Measurements from ENCODE around the gene PPP1R37. TPM values are rescaled to one million over a fixed set of nuclear protein-coding genes. Genes with fewer than 3 reads are reported as not detected.

PPP1R37 gene
- total and polyA plus RNA-seq, 2 donors (not counting 3 experiments of a cell fraction or from before 2014, with no cell fraction given): 16.2 to 27.1 TPM

DNA sequence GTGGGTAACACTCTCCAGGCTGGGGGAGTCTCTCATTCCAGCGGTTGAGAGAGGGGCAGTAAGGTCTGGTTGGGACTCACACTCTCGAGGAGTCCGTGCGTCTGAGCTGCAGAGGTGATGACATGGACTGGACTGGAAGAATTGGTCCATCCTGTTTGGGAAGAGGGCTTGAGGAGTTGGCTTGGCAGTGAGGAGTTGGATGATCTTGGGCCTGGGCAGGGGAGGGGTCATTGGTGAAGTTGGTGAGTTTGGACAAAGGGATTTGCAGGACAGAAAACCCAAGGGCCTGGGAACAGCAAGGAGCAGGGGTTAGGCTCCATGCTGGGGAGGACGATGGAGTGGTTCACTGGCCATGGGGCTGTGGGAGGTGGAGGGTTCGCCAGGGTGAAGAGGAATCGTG is 3.7 kb downstream of the PPP1R37 start:
- Histone ChIP-seq H3K79me2 (ENCODE audit: control insufficient read depth, insufficient read depth, low read length) (peaks cover 86% of the 10 kb centered on the region), H3K4me1 (ENCODE audit: control insufficient read depth, extremely low read depth, insufficient read depth, low read length) (peaks cover 24% of the 10 kb centered on the region), H3K27me3 (ENCODE audit: control insufficient read depth in 2 of 2, insufficient read depth in 2 of 2, low read length in 2 of 2) (no peaks in the 10 kb centered on the region), H3K9ac (replicated peaks; ENCODE audit: extremely low read depth, insufficient read depth, low read length) (no peak overlapping the region), H3K36me3 (ENCODE audit: control insufficient read depth in 2 of 2, extremely low read depth in 1 of 2, insufficient read depth in 2 of 2, low read length in 2 of 2) (no peaks in the 10 kb centered on the region), H3K9me1 (replicated peaks; ENCODE audit: control insufficient read depth, extremely low read depth, insufficient read depth, low read length) (no peaks in the 10 kb centered on the region), H4K20me1 (replicated peaks; ENCODE audit: control insufficient read depth, extremely low read depth, insufficient read depth, low read length) (no peaks in the 10 kb centered on the region), H3K27ac (ENCODE audit: insufficient read depth, low read depth, low read length) (no peak overlapping the region), H3K4me3 (replicated peaks in 1 of 3; ENCODE audit: insufficient read depth in 1 of 3, low read depth in 1 of 3, low read length in 3 of 3) (no peak overlapping the region), H3K9me3 (replicated peaks; ENCODE audit: control insufficient read depth, insufficient read depth, low read length) (no peaks in the 10 kb centered on the region), H3K4me2 (ENCODE audit: insufficient read depth, low read length) (no peak overlapping the region), H2AFZ (ENCODE audit: low read depth, low read length) (no peak overlapping the region)
- no peak for DNase-seq (ENCODE audit: low read depth, low spot score)
- dilution Hi-C loops (cut with MboI; ENCODE audit: extremely low pct_ligation_motif_present, low sequenced_read_pairs) (no loop called here), intact Hi-C loops (cut with micrococcal nuclease) (no loop called here)
- FAIRE-seq: no peak
- POLR2A ChIA-PET: interaction anchor here (0.6 kb wide), 1 partner anchor 211 kb away, joined by 5 read pairs; no protein-coding TSS in a partner anchor
- TF ChIP-seq JUN (IDR thresholded peaks at IDR 0.05; ENCODE audit: borderline replicate concordance, insufficient read depth, insufficient read length, low read depth): no peak
- TF ChIP-seq GATA2 (IDR thresholded peaks at IDR 0.05; ENCODE audit: insufficient read depth, insufficient read length, low read depth, low read length): no peak
- TF ChIP-seq POLR2A (IDR thresholded peaks at IDR 0.05; ENCODE audit: low read depth, low read length): no peak
- TF ChIP-seq, protein P1, sequence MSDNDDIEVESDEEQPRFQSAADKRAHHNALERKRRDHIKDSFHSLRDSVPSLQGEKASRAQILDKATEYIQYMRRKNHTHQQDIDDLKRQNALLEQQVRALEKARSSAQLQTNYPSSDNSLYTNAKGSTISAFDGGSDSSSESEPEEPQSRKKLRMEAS (IDR thresholded peaks at IDR 0.05; ENCODE audit: insufficient read depth, insufficient read length): no peak
- TF ChIP-seq, protein P2, sequence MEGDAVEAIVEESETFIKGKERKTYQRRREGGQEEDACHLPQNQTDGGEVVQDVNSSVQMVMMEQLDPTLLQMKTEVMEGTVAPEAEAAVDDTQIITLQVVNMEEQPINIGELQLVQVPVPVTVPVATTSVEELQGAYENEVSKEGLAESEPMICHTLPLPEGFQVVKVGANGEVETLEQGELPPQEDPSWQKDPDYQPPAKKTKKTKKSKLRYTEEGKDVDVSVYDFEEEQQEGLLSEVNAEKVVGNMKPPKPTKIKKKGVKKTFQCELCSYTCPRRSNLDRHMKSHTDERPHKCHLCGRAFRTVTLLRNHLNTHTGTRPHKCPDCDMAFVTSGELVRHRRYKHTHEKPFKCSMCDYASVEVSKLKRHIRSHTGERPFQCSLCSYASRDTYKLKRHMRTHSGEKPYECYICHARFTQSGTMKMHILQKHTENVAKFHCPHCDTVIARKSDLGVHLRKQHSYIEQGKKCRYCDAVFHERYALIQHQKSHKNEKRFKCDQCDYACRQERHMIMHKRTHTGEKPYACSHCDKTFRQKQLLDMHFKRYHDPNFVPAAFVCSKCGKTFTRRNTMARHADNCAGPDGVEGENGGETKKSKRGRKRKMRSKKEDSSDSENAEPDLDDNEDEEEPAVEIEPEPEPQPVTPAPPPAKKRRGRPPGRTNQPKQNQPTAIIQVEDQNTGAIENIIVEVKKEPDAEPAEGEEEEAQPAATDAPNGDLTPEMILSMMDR (IDR thresholded peaks at IDR 0.05; ENCODE audit: extremely low read depth in 1 of 2, insufficient read depth in 1 of 2, low read depth in 1 of 2, low read length in 2 of 2): no peak
- TF ChIP-seq MYC (IDR thresholded peaks at IDR 0.05; ENCODE audit: low read depth, low read length): no peak
- TF ChIP-seq POLR2AphosphoS5 (IDR thresholded peaks at IDR 0.05; ENCODE audit: insufficient read depth, low read depth, low read length): no peak
- TF ChIP-seq FOS (IDR thresholded peaks at IDR 0.05; ENCODE audit: borderline replicate concordance, insufficient read depth, low read length): no peak
- no peak for TF ChIP-seq EZH2 (IDR thresholded peaks at IDR 0.05; ENCODE audit: borderline replicate concordance, low read depth, low read length, severe bottlenecking)
- no TSS peak for BruUV-seq (replicated peaks)
- CTCF ChIA-PET: no interaction called here

All from endothelial cell of umbilical vein (primary cell).